NCI-H82 (cell line): ENCODE measurements around the gene PABPN1.
"Not testable (repeated sequence)": the region's sequence is repeated elsewhere in the genome, so short reads cannot be mapped to it uniquely, and the experiment has no call there.

Source experiments
- DNase-seq: peaks from one replicate; lab custom pipeline; 2025; lab: John Stamatoyannopoulos, UW

Gene PABPN1, protein sequence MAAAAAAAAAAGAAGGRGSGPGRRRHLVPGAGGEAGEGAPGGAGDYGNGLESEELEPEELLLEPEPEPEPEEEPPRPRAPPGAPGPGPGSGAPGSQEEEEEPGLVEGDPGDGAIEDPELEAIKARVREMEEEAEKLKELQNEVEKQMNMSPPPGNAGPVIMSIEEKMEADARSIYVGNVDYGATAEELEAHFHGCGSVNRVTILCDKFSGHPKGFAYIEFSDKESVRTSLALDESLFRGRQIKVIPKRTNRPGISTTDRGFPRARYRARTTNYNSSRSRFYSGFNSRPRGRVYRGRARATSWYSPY

DNA sequence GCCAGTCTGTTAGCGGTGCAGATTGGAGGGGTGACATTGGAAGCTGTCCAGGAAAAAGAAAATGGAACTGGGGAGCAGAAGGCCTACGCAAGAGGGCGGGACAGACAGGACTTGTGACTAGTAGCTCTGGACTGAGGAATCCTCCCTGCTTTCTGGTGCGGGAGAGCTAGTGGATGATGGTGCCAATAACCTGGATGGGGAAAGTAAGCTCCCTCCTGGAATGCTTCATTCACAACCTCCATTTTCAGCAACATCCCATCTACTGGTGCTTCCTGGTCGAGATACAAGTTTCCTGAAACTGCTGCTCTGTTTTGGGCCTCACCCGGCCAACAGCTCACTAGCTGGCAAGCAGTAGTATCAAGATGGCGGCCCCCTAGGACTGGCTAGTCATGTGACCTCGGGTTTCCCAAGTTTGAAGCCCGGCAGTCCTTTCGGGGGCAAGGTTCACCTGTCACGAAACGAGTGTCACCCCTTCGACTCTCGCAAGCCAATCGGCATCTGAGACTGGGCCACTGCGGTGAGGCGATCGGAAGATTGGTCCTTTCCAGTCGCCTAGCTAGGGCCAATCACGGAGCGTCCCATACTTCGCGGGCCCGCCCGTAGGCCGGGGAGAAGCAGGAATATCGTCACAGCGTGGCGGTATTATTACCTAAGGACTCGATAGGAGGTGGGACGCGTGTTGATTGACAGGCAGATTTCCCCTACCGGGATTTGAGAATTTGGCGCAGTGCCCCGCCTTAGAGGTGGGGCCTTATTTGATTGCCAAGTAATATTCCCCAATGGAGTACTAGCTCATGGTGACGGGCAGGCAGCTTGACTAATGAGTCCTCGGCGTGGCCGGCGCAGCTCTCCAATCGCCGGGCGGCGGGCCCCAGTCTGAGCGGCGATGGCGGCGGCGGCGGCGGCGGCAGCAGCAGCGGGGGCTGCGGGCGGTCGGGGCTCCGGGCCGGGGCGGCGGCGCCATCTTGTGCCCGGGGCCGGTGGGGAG is at the start of gene PABPN1:
Gene PABPN1 (plus strand): TSS at position 874 of the 988 bp plus-strand sequence. CDS start 13 bp downstream, at position 887.
- peak; percentile 100 for DNase-seq

DNA sequence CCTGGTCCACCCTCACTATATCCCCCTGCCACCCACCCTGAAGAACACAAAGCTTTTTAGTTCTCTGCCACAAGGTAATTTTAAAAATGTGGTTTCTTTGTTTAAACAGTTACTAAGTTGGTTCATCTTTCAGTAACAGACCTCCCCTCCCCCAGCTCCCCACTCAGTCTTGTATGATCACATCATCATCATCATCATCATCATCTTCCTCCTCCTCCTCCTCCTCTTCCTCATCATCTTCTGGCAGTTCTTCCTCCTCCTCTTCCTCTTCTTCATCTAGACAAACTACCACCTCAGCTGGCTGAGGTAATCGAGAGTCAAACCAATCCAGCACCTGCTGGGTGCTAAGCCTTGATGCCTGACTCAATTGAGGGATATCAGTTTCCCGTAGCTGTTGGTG is 45.8 kb upstream of the PABPN1 start:
- no peak for DNase-seq

DNA sequence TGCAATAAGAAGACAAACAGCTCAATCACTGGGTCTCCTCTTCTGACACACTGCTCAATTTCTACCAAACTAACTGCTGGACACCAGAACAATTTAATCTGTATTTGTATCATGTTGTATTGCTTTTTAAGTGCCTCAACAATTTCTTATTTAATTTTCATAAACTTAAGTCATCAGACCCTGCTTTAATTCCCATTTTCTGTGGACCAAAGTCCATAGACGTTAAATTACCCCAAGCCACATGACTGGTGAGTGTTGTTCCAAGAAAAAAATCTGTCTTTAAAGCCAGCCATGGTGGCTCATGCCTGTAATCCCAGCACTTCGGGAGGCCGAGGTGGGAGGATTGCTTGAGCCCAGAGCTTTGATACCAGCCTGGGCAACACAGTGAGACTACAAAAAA is 44.1 kb upstream of the PABPN1 start:
- DNase-seq = no peak

DNA sequence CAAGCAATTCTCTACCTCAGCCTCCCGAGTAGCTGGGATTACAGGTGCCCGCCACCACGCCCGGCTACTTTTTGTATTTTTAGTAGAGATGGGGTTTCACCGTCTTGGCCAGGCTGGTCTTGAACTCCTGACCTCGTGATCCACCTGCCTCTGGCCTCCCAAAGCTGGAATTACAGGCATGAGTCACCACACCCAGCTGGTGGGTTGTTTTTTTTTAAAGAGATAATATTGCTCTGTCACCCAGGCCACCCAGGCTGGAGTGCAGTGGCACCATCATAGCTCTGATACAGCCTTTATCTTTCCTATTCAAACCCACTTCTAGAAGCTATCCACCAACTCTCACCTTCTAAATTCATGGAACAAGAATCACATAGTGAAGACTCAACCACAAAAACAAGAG is 43.3 kb upstream of the PABPN1 start:
- DNase-seq = not testable (repeated sequence)

DNA sequence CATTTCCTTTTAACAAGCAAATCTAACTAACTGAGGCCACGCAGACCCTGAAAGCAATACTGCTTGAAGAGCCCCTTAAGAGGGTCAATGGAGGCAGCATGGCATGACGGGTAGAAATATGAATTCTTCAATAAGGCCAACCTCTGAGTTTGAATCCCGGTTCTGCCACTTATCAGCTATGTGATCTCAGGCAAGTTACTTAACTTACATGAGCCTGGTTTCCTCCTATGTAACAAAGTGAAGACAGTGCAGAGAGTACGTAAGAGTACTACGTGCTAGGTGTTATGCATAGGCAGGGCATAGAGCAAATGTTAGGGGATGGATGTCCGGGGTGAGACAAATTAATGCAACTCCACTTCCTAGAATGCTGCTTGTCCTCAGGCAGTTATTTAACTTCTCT is 40.0 kb upstream of the PABPN1 start:
- no peak for DNase-seq

DNA sequence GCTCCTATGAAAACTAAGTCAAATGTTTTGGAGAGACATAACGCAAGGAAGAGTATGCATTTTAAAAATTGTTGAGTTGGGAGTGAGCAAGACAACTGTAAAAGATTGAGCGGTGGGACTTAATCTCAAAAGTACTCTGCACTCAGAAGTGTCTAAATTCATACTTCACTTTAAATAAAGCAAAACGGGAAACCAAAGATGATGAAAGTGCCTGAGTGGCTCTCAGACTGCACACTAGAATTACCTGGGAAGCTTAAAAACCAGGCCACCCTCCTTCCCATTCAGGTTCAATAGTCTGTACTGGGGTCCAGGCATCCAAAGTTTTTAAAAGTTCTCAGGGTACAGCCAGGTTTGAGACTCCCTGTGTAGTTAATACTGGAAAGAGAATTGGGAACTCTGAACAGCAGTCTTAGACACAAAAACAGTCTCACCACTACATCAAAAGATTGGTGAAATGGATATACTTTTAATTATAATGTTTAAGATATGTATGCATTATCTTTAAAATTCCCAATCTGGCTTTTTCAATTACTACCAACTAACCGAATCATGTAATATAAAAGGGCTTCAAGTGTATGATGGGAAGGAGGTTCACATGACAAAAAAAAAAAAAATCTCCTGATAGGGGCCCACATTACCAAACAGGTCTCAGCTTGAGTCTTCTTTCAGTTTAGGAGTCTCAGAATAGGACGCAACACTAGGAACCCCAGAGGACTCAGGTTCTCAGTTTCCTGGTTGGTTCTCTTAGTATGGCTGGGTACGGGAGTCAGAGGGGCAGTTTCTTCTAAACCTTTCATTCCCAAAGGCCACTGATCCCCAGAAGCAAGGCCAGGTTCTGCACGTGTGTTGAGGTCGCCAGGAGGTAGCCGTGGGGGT is 36.4 kb upstream of the PABPN1 start:
- DNase-seq = no peak

DNA sequence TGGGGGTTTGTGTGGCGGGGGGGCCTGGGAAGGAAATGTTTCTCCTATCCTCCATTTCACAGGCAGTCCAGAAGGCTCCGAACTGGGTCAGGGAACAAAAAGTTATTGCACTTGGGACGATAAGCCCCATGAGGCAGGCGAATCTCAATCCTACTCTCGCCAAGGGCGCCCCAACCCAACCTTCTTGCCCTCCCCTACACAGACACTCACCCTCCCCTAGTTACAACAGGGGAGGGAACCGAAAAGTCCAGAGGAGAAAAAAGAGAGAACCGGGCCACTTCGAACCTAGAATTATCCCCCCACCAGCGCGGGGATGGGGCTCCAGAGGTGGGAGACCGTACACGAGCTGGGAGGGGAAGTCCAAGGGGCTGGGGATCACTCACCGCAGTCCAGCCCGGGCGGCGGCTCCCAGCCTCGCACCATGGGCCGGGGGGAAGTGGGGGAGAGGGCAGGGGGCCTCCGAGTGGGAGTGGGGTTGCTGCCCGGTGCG is 35.7 kb upstream of the PABPN1 start:
- peak; percentile 91 for DNase-seq

DNA sequence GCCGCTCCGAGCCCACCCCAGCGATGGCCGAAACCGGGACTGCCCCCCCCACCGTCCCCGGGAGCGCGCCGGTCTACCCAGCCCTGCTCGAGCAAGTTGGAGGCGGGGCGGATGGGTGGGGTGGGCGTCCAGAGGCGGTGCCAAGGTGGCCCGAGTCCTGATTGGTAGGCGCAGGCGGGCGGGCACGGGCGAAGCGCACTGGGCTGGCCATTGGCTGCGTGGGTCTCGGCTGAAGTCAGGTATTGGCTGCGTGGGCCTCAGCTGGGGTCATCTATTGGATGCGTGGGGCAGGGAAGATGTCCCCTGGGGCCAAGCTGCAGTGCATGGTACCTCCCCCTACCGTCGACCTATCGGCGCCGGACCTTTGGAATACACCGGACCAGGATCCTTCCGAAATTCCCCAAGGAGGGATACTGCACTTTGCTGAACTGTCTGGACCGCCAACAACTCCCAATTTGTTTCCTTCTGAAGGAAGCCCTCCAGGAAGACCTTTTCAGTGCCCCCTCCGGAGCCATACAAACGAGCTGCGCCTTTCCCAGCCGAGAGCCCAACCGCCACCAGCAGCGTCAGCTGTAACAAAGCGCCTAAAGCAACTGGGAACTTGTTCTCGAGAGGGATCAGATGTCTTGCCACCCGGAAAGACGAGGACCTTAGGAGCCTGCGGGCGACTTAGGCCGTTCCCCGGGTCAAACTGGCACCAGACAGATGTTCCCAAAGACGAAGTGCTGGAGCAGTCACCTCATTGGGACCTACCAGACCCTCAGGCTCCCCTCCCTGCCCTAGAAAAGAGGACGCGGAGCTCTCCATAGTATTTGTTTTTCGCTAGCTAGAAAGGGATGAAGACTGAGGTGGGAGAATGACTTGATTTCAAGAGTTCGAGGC is 35.0 kb upstream of the PABPN1 start, which contains the start of gene HOMEZ:
Gene HOMEZ (minus strand): TSS at position 113 of the 882 bp plus-strand sequence. CDS start 180 bp downstream, outside the sequence.
- DNase-seq = peak; percentile 100

DNA sequence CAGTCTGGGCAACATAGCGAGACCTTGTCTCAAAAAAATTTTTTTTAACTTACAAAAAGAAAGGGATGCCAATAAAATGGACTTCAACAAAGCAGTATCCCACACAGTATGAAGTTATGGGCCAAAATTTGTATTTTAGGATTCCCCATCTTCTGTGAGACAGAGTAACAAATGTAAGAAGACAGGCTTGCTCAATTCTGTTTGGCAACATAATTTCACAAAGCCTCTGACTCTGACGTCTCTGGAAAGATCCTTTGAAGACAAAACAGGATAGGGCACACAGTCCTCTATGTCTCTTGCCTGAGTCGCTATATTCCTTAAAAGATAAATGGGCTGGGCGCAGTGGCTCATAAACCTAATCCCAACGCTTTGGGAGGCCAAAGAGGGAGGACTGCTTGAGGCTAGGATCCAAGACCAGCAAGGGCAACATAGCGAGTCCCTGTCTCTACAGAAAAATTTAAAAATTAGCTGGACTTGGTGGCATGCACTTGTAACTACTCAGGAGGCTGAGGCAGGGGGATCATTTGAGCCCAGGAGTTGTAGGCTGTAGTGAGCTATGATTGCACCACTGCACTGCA is 34.3 kb upstream of the PABPN1 start:
- no peak for DNase-seq

DNA sequence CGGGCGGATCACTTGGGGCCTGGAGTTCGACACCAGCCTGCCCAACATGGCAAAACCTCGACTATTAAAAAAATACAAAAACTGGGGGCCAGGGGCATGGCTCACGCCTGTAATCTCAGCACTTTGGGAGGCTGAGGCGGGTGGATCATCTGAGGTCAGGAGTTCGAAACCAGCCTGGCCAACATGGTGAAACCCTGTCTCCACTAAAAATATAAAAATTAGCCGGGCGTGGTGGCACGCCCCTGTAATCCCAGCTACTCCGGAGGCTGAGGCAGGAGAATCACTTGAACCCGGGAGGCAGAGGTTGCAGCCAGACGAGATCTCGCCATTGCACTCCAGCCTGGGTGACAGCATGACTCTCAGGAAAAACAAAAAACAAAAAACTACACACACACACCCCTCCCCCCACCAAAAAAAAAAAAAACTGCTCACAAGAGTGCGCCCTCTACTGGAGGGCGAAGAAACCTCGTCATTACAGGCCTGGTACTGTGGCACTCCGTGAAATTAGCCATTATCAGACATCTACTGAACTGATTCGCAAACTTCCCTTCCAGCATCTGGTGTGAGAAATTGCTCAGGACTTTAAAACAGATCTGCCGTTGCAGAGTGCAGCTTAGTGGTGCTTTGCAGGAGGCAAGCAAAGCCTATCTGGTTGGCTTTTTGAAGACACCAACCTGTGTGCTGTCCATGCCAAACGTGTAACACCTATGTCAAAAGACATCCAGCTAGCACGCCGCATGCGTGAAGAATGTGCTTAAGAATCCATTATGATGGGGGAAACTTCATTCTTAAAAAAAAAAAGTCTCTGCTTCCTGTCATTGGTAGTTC is 26.3 kb upstream of the PABPN1 start:
- DNase-seq = peak; percentile 98

DNA sequence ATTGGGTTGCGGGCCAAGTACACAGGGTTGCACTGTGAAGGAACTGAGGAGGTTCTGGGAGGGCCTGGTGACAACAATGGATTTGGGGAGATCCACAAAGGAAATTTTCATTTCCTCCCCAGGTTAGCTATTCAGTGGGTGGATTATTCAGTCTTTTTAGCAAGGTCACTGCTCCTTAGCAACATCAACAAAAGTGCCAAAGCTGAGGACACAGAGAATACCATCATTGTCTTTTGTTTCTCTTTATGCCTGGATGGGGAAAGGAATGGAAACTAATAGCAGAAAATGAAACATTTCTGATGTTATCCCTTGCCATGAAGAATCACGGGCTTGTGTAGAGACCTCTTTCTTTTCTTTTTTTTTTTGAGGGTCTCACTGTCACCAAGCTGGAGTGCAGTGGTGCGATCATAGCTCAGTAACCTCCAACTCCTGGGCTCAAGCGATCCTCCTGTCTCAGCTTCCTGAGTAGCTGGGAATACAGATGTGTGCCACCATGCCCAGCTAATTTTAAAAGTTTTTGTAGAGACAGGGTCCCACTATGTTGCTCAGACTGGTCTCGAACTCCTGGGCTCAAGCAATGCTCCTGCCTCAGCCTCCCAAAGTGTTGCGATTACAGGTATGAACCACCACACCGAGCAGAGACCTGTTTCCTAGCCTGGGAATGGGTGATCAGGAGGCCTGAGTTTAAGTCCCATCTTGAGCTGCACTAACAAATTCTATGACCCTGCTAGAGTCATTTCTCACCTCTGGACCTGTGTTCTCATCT is 25.1 kb upstream of the PABPN1 start:
- DNase-seq = no peak

DNA sequence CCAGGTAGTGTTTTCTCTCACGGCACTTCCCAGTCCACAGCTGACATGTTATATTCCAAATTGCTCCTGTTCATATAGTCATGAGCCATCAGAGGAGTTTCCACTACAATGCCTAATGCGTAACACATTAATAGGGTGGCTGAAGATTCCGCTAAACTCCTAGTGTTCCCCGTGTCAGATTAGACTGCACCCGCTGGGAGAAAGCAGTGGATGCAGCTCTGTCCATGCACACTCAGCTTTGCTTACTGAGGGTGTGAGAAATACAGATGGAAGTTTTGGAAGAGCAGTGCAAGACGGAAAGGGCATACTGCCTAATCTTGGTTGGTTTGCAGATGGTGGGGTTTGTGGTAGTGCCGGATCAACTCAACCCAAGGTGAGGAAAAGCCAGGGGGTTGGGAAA is 24.2 kb upstream of the PABPN1 start:
- DNase-seq = no peak

DNA sequence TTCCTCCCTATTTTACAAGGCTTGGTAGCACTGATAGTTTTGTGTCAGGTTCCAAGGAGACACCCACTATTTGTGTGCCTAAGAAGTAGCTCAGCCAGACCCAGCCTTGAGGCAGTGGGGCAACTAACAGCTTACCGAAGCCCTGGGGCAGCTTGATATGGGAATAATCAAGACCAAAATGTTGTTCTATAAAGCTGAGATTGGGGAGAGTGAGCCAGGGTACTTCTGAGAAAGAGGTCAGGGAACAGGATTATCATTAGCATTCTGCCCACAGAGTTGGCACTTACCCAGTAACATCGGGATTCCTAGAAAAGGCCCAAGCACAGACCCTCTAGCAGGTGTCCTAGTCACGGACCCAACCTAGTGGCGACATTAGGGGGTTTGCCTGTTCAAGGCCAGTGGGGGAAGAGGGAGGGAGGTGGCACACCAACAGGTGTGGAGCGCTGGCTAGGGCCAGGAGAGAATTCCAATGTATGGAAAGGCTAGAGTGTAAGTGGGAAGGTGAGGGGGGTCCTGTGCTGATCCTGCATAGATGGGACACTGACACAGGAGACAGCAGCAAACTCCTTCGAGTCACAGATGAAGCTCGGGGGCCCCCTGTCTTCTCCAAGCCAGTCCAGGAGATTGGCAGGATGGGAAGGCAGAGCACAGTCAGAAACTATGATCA is 23.5 kb upstream of the PABPN1 start:
- no peak for DNase-seq

DNA sequence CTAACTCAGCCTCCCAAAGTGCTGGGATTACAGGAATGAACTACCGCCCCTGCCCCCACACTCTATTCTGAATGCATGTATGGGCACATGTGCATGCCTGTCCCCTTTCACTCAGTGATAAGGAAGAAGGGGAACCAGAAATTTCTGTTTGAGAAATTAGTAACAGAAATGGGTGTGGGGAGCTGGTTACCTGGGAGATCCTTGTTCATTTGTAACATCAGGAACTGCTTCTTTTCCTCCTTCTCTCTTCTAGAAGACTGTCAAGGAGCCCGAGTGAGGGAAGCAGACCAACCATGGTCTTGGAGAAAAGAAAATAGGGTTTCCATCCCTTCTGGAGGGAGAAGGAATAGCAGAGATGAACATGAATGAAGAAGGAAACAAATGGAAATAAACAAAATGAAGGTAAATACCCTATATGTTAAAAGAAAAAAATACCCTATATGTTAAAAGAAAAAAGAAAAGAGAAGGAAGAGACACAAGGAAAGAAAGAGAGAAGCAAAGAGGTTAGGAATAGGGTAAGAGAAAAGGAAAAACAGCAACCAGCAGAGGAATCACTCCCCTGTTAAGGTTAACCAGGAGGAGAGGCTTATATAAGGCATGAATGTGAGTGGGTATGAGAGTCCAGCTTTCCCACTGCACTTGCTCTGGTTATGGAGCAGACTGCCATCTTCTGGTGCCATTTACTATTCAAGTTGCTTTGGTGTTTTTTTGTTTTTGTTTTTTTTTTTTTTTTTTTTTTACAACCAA is 21.9 kb upstream of the PABPN1 start:
- DNase-seq = peak; percentile 90

DNA sequence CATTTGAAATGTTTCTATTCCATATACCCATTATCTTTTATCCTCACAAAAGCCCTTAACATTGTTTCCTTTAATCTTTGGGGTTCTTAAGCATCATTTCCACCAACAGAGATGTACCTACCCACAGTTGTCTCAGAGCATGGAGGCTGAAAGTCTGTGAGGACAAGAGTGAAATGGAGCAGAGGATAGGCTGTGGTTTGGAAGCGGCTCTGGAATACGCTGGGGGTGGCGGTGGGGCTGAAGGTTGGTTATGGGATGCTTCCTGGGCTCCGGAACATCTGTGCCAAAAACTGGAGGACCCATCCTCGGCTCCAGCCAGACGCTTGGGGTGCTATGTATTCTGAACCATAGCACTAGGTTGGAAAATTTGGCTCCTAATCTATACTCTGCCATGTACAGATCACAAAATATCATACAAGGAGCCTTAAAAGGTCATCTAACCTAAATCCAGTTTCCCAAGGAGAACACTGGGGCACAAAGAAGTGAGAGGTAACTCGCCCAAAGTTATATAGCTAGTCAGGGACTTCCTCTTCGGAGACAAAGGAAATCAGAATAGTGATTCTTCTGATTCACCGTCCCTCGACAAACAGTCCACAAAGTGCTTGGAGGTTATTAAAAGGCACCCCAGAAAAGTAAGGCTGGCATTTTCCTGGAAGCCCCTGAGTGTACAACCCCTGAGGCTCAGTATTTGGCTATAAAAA is 21.1 kb upstream of the PABPN1 start:
- DNase-seq = no peak

DNA sequence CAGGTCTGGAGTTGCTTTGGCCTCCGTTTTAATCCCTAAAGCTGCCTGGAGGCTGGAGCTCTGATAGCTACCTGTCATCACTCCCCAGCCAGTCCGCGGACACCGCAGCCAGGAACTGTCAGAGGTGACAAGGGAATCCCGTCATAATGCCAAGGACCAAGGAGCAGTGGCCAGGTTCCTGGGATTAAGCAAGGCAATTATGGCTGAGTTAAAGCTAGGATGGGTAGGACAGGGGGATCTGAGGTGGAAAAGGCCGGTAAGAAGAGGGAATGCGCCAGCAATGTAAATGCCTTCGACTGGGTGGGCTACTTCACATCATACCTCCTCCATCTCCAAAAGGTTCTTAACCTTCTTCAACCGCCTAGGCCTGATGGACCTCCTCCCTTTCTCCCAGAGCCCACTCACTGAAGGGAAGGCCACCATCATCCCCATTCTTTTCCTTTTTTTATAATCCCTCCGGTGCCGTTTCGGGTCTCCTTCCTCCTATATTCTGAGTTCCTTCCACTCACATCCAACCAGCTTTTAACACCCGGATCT is 20.5 kb upstream of the PABPN1 start:
- DNase-seq = peak; percentile 96
